Middle frontal gyrus (tissue), 1 donor: ENCODE data around the gene UXS1.

Experiments
- DNase-seq: peaks from one replicate; pipeline ENCODE4 v3.0.0-alpha.2; 2015; ENCODE audit warnings: low spot score; ENCODE audit errors: extremely low spot score

The UXS1 gene

GRCh38 chr2:106090916-106091618, 103.0 kb downstream of the UXS1 start:
- DNase-seq: no peak

- no peak for DNase-seq
These were observed 104.5 kb downstream of the UXS1 start for GRCh38 chr2:106089611-106090010.

GRCh38 chr2:106085181-106085940, 108.7 kb downstream of the UXS1 start:
- peak; percentile 20 for DNase-seq

DNA sequence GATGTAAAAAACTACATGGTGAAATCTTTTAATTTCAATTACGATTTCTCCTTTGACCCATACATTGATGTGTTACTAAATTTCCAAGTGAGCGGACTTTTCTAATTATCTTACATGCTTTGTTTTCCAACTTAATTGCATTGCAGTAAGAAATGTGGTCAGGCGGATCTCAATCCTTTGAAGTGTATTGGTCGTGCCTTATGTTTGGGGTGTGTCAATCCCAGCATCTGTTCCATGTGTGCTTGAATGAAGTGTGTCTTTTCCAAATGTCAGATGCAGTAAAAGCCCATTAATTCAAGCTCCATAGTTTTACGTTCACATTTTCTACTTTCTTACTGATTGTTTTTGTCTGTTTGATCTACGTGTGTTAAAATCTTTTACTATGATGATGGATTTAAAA, 113.1 kb downstream of the UXS1 start:
- no peak for DNase-seq

DNA sequence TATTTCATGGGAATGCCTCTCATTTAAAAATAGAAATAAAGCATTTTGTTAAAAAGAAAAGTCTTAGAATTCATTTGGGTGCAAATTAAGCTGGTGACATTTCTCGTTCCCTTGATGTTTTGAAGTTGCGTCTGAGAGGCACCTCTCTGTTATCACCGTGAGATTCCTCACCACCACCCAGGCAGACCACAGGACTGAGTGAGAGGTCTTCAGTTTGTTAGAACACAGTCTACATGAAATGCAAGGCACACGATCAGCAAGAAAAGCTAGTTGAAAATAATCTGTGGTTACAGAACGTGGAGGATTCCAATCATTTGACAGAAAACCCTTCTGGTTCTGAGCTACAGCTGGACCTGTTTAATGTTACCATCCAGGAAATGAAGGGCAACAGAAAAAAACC, 116.0 kb downstream of the UXS1 start:
- DNase-seq: no peak

- DNase-seq: no peak
These were observed 117.2 kb downstream of the UXS1 start for GRCh38 chr2:106076941-106077340.

DNA sequence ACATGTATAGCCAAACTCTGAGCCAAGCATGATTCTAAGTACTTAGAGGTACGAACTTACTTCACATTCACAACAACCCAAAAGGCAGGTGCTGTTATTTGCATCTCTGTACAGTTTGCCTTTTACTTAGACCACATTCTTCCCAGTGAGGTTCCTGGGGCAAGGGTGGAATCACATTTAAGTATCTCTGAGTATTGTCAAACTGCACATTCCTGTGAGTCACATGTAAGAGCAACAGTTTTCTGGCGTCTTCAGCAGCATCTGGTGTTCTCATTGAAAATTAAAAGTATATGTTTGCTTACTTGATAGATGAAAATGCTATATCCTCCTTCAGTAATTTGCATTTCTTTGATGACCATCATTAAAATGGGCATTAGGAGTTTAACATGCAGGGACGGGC, 119.1 kb downstream of the UXS1 start:
- no peak for DNase-seq

DNA sequence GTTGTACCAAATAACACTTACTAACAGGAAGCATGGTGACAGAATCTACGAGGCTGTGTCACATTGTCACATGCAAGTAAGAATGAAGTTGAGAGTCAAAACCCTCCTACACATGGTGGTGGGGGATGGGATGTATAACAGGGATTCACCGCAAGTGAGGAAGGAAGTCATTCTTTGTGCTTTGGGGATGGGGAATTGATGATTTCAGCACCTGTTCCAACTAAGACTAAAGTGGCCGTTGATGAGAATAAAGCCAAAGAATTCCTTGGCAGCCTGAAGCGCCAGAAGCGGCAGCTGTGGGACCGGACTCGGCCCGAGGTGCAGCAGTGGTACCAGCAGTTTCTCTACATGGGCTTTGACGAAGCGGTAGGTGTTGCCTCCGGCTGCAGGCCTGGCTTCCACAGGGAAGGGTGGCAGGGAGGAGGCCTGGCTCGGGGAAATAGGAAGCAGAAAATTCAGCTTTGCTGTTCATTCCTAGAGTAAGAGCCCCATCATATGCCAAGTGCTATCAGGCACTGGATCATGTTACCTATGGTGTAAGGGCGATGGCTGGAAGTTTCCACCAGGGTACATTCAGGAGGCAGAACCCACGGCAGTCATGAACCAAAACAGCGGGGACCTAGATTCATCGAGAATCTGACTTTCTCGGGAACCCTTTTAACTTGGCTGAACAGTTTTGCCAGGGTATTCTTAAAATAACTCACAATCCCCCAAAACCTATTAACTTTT, 120.3 kb downstream of the UXS1 start:
- DNase-seq: no peak

DNA sequence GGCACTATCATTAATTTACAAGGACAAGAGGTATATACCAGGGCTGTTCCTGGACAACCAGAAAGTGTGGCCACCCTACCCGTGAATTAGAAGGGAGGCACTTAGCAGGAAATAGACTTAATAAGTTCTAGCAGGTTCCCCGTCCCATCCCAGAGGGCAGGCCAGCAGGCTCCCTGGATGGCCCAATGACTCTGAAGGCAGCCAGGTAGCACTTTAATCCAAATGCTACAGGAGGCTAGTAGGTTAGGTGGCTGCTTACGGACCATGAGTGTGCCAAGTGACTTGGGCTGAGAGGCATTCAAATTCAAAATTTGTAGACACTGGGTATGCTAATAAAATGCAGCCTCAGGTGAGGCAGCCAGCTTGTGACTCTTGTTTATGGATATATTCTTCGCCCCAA, 123.9 kb downstream of the UXS1 start:
- DNase-seq: no peak

DNA sequence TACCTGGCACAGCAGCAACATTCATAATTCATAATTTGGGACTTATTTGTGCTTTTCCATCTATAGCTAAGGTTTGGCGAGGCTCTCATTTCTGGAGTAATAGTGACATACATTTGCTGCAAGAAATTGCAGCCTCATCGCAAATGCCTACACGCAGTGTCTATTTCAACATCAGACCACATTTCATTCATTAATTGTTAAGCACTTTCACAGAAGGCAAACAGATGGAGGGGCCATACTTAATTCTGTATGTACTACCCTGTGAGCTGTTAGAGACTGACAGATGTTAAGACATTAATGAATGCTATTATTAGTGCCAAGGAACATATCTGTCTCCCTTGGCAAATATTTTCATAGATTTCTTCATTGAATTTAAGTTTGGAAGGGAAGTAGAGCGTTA, 125.7 kb downstream of the UXS1 start:
- DNase-seq: no peak

GRCh38 chr2:106065983-106066820, 127.9 kb downstream of the UXS1 start:
- DNase-seq: no peak

DNA sequence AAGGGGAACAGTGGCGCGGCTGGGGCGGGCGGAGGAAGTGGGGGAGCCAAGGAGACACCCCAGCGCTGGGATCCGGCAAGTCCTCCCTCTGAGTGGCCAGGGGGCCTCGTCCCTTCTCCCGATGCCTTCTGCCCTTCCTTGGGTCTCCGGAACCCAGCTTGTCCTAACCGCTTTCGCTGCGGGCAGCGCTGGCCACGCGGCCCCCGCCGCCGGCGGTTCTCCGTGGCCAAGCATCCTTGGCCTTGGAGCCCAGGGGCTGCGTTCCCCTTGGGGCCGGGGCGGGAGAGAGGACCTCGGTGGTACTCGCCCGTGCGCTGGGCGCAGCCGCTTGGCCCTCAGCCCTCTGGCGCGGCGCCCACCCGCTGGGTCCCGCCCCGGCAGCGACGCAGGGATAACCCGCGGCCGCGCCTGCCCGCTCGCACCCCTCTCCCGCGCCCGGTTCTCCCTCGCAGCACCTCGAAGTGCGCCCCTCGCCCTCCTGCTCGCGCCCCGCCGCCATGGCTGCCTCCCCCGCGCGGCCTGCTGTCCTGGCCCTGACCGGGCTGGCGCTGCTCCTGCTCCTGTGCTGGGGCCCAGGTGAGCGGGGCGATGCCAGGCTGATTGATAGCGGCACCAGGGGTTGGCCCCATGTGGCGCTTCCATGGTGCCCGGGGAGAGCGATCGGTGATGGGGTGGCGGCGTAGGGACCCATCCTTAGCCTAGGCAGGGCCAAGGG, 128.7 kb downstream of the UXS1 start:
- no peak for DNase-seq

GRCh38 chr2:106063181-106063580, 130.9 kb downstream of the UXS1 start:
- no peak for DNase-seq

- DNase-seq: no peak
These were observed 131.5 kb downstream of the UXS1 start for GRCh38 chr2:106062627-106063026.

GRCh38 chr2:106061611-106062349, 132.3 kb downstream of the UXS1 start:
- DNase-seq: no peak

- no peak for DNase-seq
These were observed 134.6 kb downstream of the UXS1 start for GRCh38 chr2:106059416-106060065.

DNA sequence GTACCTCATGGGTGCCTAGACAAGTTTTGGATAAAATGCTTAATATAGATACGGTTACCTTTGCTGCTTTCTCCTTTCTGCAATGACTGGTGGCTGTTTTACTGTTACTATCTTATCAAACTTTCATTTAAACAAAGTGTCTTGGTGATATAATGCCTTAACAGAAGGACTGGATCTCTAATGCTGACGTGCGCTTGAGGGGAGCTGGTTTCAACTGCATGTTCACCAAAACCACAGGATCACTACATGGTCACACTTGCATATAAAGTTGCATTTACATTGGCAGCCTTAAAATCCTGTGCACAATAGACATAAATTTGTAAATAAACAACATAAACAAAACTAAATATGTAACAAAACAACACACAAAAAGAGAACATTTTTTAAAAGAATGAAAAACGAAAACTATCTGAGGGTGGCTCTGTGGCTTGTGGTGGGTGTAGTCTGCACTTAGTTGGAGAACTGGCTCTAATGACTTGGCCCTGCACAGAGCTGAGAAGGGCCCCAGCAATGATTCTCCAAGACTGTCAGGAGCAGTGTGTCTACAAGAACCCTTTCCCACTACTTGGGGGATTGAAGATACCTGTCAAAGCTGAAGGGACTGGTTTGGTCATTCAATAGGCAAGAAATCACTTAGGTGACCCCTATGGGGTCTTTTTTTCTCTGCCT, 135.5 kb downstream of the UXS1 start:
- no peak for DNase-seq

- no peak for DNase-seq
These were observed 136.9 kb downstream of the UXS1 start for GRCh38 chr2:106057206-106057605.
